ENCODE data around the gene CRNKL1.
"Not testable (repeated sequence)": the region's sequence is repeated elsewhere in the genome, so short reads cannot be mapped to it uniquely, and the experiment has no call there.

The CRNKL1 gene

DNA sequence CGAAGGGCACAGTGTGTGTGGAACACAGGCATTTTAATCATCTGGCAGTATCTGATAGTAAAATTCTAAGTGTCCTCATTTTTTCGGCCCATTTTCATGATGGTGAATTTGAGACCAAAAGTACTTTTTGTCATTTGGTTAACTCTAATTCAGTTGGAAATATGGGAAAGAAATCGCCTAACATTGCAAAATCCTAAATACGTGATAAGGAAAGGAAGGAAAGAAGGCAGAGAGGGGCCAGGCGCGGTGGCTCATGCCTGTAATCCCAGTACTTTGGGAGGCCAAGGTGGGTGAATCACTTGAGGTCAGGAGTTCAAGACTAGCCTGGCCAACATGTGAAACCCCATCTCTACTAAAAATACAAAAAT is 48.3 kb downstream of the CRNKL1 start:
- DNase-seq = not testable (repeated sequence)

DNA sequence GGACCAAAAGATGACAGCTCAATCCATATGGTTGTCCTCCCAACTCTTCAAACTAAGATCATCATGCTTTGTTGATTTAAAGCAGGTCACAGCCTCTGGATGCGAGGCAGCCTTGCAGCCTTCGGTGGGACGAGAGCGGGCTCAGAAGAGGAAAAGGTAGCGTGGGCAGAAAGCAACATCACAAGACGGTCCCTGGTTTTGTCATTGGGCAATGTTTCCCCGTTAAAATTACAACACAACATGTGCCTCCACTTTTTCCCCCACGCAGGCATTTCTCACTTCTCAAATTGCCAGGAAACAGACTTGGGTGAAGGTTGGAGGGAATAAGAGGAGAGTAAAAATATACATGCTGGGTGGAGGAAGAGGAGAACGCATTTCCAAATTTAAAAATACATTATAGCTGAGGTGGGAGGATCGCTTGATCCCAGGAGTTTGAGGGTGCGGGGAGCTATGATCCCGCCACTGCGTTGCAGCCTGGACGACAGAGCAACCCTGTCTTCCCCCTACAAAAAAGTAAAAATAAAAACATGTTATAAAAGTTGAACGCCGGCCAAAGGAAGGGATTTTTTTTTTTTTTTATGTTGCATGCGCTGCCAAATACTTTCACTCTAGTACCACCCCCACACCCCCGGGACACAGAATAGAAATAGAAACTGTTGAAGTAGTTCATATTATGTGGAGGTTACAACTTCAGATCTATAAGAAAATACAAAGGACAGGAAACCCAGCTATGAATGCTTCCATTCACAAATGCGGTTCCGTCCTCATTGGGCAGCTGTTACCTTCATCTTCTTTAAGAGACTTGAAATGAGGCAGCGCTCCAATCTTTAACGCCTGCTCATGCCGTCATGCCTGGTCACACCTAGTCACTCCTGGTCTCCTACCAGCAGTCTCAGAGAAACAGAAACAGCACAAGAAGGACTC is 49.0 kb downstream of the CRNKL1 start:
- DNase-seq = peak; percentile 87 to 93 (median 92)

DNA sequence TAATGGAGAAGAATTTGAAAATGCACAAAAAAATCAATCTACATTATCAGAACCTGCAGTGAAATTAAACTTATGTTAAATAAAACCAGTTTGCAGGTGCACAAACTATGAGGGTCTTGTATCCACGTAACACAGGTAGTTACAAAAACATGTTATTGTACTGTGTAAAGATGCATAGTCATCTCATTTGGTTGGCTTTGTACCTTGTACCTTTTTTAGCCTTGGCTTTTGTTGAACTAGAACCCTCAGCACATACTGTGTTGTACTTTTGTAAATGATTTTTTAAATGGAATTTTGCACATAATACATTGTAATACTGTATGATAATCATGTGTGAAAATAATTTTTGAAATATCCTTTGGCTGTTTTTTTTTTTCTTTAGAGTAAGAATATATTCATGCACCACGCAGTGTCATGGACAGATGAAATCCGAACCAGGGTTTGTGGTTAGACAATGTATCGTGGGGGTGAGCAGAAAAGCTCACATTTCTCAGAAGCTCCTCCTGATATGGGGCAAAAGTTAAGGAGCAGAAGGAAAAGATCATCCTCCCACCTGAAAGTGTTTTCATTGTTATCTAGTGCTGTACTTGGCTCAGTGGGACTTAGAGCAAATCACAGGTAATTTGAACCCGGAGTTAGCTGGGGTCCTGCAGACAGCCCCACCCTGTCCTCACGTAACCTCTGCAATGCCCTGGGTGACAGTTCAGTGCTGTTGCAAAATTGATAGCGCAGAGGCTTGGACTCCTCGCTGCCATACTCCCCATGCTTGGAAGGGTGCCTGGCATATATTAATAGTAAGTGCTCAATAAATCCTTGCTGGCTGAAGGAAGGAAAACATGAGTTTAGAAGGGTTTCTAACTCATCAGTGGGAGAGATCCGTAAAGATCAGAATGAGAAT is 49.9 kb downstream of the CRNKL1 start:
- peak in 1 of 3 donors; percentile 55 for DNase-seq

DNA sequence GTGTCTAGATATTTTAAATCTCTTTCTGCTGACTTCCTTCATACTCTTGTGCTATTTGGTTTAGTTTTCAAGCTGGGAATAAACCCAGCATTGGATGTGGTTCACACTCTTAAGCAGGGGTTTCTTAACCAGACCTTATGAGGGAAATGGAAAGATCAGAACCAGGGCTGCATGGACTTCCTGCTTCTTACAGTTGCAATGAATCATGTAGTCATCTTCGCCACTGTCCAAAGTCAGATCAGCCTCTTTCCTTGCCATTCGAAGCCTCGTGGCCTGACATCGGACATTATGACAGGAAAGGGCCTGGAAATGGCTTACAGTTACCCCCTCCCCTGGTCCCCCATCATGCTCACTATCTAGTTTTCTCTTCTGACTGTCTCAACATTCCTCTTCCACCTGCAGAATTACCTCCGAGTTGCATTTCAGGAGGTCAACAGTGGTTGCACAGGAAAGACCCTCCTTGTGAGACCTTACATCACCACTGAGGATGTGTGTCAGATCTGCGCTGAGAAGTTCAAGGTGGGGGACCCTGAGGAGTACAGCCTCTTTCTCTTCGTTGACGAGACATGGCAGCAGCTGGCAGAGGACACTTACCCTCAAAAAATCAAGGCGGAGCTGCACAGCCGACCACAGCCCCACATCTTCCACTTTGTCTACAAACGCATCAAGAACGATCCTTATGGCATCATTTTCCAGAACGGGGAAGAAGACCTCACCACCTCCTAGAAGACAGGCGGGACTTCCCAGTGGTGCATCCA is 51.9 kb downstream of the CRNKL1 start:
- DNase-seq = peak; percentile 69 to 84 (median 80)

DNA sequence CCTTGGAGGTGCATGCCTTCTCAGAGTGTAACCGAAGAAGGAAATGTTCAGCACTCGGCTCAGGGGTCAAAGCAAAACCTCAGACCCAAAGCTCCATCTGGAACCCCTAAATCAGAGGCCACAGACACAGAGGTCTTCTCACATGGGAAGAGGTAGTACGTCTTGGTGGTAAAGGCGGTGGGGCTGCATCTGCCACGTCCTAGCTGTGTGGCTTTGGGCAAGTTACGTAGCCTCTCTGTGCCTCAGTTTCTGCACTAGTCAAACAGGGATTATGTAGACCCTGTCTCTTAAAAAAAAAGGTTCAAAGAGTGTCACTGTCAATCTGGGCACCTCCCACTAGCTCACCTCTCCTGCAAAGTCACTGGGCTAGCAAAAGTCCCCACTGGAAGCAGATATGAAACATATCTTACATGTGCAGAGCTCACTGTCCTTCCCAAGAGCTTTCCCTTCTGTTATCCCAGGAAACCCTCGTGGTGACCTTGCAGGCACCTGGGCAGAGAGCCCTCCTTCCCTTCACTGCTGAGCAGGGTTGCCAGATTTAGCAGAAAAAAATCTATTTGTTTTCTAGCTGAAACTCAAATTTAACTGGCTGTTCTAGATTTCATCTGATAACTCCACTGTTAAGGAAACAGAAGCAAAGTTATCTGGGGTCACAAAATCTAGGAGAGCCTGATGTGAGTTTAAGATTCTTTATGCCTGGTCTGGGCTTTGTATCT is 53.1 kb downstream of the CRNKL1 start:
- peak in 2 of 3 donors; percentile 6 to 10 for DNase-seq

DNA sequence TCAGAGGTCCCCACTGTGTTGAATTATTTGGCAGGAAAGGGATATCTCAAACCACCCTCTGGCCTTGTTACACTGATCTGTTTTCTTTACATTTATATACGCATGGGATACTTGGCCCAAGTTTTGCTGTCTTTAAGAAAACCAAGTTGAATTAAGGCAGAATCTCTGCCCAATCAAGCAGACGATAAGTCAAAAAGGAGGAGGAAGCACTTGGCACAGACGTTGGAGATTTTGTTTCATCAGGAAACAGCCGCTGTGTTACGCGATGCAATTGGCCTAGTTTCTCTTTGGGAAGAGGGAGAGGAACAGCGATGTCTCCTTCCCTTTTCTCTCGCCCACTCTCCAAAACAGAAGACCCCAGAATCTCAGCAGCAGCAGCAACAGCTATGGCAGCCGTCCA is 55.3 kb downstream of the CRNKL1 start:
- DNase-seq = peak in 2 of 3 donors; percentile 57 to 58

DNA sequence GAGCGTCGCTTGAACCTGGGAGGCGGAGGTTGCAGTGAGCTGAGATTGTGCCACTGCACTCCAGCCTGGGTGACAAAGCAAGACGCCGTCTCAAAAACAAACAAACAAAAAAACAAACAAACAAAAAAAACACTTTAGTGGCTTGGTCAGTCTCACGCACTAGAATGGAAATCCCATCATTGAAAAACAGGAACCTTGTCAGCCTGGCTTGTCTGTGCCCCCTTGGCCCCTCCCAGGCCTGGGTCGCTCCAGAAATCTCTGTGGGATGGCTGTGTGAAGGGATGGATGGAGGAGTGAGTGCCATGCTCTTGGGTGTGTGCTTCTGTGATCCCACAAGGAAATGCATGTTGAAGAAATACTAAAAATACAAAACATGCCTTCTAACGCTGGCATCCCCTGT is 56.0 kb downstream of the CRNKL1 start:
- DNase-seq = peak in 2 of 3 donors; percentile 65 to 66

DNA sequence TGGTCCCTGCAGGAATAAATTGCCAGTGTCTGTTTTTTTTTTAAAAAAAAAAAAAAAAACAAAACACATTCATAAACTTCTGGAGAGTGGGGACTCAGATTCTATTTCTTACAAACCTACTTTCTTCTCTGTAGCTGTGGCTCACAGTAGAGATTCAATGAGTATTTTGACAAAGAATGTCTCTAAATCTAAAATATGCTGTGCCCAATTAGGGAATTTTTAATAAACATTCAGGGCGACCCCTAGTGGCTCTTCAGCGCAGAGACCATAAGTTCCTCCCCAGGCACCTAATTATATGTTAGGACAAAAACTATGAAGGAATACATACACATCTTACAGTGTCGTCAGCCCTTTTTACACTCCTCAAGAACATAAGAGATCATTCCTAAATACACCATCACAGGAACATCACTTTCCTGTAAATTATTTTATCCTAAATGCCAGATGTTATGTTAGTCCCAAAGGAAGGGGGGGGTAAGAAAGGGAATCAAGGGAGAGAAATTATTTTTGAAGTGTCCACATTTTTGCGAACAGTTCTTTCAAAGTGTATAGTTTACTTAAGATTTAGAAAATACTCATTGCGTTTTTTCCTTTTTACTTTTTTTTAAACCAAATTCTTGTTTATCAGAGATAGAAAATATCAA is 56.9 kb downstream of the CRNKL1 start:
- DNase-seq = peak; percentile 62 to 71 (median 67)

DNA sequence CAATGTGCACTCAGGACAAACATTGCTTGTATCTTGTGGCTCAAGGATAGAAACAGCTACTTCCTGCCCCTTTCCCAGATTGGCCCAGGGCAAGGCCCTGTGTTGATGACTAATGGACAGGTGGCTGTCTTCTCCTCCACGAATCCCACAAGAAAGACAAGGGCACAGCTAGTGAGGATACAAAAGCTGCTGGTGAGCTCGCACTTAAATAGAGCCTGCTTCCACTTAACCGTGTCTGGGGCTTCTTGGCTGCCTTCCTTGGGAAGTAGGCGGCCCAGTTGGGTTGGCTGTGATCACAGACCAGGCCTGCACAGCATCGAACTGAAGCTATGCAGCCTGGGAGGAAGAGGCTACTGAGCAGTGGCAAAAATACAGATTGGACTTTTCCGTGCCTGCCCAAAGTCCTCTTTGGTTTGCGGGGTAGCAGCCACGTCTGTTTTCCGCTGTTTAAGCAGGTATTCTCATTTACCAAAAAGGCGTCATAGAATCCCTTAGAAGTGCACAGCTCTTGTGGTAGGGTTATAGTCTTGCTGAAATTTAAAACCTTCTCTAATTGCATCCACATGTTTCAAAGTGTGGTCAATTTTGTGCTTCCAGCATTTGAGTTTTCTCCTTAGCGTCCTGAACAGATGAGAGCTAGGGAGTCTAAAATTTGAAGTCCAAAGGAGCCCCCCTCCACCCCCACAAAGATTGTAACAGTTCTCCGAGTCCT is 58.2 kb downstream of the CRNKL1 start:
- DNase-seq = no peak

DNA sequence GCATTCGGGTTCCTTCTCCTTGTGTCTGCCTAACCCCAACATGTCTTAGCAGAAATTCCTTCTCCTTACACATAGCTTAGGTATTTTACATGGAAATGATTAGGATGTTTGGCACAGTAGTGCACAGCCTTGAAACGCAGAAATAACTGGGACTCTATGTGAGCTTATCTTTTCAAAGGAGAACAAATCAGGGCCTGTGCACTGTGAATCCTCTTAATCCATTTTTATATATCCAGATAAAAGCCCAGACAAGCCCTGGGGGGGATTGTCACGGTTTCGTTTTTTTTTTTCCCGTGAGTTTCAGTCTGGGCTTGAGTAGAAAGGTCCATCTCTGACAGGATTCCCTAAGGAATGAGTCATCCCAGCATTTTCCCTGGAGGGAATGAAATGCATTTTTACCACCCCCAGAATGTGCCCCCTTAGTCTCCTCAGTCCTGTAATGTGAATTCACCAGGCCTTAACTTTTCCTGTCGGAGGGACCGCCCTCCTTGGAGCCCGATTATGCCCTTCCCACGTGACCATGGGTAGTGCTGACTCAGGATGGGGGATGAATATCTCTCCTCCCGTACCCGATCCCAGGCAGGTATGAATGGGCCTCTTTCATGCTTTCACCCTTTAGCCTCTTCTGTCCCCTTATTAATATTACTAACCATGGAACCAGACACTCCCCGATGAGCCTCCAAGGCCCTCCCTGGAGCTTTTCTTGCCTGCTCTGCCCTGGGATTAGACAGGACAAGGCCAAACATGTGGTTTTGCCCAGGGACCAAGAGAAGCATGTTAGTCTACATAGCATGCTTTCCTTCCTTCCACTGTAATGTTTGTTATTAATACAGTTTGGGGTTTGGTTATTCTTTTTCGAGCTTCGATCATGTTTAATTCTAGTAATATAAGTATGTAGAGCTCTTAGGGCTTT is 59.0 kb downstream of the CRNKL1 start:
- DNase-seq = no peak

DNA sequence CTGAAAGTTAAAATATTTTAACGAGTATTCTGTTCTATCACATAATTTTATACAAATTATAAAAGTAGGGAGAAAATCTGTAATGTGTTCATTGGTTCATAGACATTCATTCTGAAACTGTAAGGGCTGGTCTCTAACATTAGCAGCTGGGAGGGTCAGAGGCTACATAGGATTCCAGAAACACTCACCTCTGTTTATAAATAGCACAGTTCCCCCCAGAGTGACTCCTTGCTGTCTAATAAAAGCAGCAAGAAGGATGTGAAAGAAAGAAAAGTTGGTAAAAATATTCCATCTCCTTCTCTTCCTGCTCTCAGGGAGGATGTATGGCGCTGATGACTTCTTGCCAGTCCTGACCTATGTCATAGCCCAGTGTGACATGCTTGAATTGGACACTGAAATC is 60.4 kb downstream of the CRNKL1 start:
- DNase-seq = no peak

DNA sequence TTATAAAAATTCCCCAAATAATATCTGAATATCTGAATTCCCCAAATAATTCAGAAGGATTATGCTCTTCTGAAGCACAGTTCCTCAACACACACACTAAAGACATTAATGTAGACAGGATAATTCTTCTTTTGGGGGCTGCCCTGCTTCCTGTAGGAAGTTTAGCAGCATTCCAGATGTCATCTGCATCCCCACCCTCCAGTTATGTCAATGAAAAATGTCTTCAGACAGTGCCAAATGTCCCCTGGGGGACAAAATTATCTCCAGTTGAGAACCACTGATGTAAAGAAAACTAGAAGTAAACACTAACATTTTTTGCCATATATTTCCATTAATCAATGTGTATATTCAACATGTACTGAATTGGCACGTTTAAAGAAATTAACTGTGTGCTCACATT is 61.0 kb downstream of the CRNKL1 start:
- DNase-seq = no peak

DNA sequence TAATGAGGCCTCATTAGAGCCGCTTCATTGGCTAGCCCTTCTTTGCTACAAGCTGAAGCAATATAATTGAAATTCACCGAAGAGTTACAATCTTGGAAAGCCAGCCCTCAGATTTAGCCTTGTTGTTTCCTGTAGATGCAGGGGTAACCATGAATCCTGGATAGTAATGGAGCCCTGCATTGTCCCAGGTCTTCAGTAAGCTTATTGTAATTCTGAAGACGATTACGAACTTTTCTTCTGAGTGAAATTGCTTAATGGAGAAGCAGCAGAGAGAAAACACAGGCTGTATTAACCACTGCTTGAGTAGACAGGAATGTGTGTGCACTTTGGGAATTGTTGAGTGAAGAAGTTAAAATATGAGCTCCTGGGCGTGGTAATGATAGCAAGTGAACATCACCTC is 61.4 kb downstream of the CRNKL1 start:
- no peak for DNase-seq

DNA sequence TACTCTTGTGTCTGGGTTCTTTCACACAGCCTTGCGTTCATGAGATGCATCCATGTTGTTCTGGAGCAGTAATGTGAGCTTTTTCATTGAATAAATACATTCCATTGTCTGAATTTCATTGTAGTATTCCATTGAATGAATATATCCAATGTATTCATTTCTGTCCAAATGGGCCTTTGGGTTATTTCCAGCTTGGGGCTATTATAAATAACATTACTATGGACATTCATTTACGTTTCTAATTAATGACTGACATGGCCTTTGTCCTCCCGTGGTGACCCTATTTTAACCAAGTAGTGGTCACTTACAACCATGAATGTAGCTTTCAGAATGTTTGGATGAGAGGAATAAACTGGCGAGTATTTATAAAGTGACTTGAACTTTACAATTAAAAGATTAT is 65.2 kb downstream of the CRNKL1 start:
- no peak for DNase-seq

DNA sequence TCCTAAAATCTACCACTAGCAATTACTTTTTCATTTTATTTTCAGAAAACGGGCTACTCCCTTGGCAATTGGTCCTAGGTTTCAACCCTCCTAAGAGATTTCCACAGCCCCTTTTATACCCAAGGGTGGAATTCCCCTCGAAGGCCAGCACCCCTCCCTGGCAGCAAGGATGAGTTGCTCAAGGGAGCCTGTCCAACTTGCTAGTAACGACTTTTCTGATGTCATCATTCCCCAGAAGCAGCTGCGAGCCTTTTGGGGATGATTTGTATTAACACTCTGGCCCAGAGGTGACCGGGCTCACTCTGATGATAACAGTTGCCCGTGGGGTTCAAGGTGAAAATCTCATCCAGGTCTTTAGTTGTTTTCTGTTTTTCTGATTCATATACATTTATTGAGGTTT is 65.8 kb downstream of the CRNKL1 start:
- peak; percentile 81 to 86 (median 84) for DNase-seq
